ENCODE data around the gene C22orf39. TPM values are rescaled to one million over a fixed set of nuclear protein-coding genes. Genes with fewer than 3 reads are reported as not detected.

The C22orf39 gene
- total RNA-seq, 6 experiments from 2014 or later: 9.8 to 15.7 (median 12.5) TPM

GRCh38 chr22:19495562-19496323 is 48.2 kb upstream of the C22orf39 start:
- TF ChIP-seq POLR2A (IDR thresholded peaks at IDR 0.05): no peak
- peak; percentile 43 to 48 (median 46) for TF ChIP-seq CTCF (IDR thresholded peaks at IDR 0.05)
- intact Hi-C loops (cut with DNase I): loop anchor here in 1 of 2 donors (5.0 kb wide), 1 partner anchor 137 kb away; no protein-coding TSS in a partner anchor
- 63% methylated on average over 5 of the region's 5 CpGs for WGBS (ENCODE audit: insufficient coverage, low coverage, low lambda C conversion rate, missing lambda C conversion rate)
- Histone ChIP-seq H3K4me1 (no peaks in the 10 kb centered on the region), H3K36me3 (no peaks in the 10 kb centered on the region), H3K9me3 (no peaks in the 10 kb centered on the region), H3K27me3 (no peaks in the 10 kb centered on the region), H3K4me3 (no peak overlapping the region), H3K27ac (no peak overlapping the region)
- peak; percentile 70 to 91 (median 74) for ATAC-seq
- no peak for DNase-seq

- H3K27ac ChIP-seq: no peak overlapping the region
- WGBS (ENCODE audit: insufficient coverage, low coverage, low lambda C conversion rate, missing lambda C conversion rate): 90% methylated on average over 5 of the region's 6 CpGs
- DNase-seq: no peak
- no peak for ATAC-seq
- no peaks in the 10 kb centered on the region for H3K9me3 ChIP-seq
- H3K4me1 ChIP-seq: no peaks in the 10 kb centered on the region
- H3K36me3 ChIP-seq: no peaks in the 10 kb centered on the region
- intact Hi-C loops (cut with DNase I): loop anchor here (5.0 kb wide), 2 partner anchors 133 to 138 kb away; no protein-coding TSS in a partner anchor
- H3K4me3 ChIP-seq: no peak overlapping the region
- TF ChIP-seq POLR2A (IDR thresholded peaks at IDR 0.05): no peak
- no peak for TF ChIP-seq CTCF (IDR thresholded peaks at IDR 0.05)
- H3K27me3 ChIP-seq: no peaks in the 10 kb centered on the region
Measured at GRCh38 chr22:19494676-19495173, 47.2 kb upstream of the C22orf39 start.

- H3K27me3 ChIP-seq: no peaks in the 10 kb centered on the region
- no peak for ATAC-seq
Measured at GRCh38 chr22:19494001-19494560, 46.6 kb upstream of the C22orf39 start.

GRCh38 chr22:19492504-19493174 is 45.1 kb upstream of the C22orf39 start:
- 93% methylated on average over 4 of the region's 6 CpGs for WGBS (ENCODE audit: insufficient coverage, low coverage, low lambda C conversion rate, missing lambda C conversion rate)
- TF ChIP-seq POLR2A (IDR thresholded peaks at IDR 0.05): no peak
- TF ChIP-seq CTCF (IDR thresholded peaks at IDR 0.05): no peak
- no peaks in the 10 kb centered on the region for H3K36me3 ChIP-seq
- DNase-seq (no peak), ATAC-seq (no peak)
- no peaks in the 10 kb centered on the region for H3K27me3 ChIP-seq
- H3K4me3 ChIP-seq: no peak overlapping the region
- H3K4me1 ChIP-seq: no peaks in the 10 kb centered on the region
- H3K27ac ChIP-seq: no peak overlapping the region
- intact Hi-C loops (cut with DNase I): loop anchor here in 1 of 2 donors (5.0 kb wide), 1 partner anchor 135 kb away; no protein-coding TSS in a partner anchor
- no peaks in the 10 kb centered on the region for H3K9me3 ChIP-seq

More at GRCh38 chr22:19494001-19494560, 46.6 kb upstream of the C22orf39 start:
- Histone ChIP-seq H3K36me3 (no peaks in the 10 kb centered on the region), H3K9me3 (no peaks in the 10 kb centered on the region), H3K4me3 (no peak overlapping the region), H3K27ac (no peak overlapping the region), H3K4me1 (no peaks in the 10 kb centered on the region)
- intact Hi-C loops (cut with DNase I): loop anchor here in 1 of 2 donors (5.0 kb wide), 1 partner anchor 133 kb away; no protein-coding TSS in a partner anchor
- WGBS (ENCODE audit: insufficient coverage, low coverage, low lambda C conversion rate, missing lambda C conversion rate): 100% methylated on average over 3 of the region's 8 CpGs
- TF ChIP-seq POLR2A (IDR thresholded peaks at IDR 0.05): no peak
- no peak for DNase-seq
